ENCODE measurements around the gene DIABLO.
"Not testable (repeated sequence)": the region's sequence is repeated elsewhere in the genome, so short reads cannot be mapped to it uniquely, and the experiment has no call there.

The DIABLO gene

DNA sequence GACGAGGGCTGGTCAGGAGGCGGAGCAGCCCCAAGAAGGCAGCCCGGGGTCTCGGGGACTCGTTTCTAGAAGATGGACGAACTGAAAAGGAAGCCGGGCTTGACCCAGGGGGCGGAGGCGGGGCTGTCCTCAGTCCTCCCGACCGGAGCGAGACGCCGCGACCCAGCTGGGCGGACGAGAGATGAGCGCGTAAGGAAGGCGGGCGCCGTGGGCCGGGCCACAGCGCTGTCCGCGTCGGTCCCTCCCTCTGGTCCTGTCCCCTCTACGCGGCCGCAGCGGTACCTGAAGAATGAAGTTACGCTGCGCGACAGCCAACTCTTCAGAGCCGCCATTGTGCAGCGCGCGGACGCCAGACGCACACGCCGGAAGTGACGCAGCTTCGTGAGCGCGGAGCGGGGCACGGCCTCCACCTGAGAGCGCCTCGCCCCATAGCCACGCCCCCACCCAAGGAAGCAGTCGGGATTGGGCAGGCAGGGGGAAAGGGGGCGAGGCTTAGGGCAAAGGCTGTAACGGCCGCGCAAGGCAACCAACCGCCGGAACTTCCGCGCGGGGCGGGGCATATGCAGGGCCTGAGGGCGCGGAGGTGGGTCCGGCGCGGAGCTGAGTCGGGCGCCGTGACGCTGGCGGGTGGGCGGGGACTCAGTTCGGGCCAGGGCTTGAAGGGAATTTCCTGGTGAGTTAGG lies at the start of gene DIABLO:
TSS of gene DIABLO (minus strand) at position 370 of the 683 bp plus-strand sequence. CDS start at position 332, 38 bp downstream.
- DNase-seq, result peak; percentile 99

DNA sequence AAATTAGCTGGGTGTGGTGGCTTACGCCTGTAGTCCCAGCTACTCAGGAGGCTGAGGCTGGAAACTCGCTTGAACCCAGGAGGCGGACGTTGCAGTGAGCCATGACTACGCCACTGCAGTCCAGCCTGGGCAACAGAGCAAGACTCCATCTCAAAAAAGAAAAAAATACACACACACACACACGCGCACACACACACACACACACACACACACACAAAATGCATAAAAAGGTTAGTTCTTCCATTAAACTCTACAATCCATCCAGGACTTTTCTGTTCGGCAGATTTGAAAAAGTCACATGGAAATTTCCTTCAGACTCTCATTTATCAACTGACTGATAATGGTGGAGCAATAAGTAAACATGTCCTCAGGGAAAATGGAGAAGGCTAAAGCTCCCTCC lies 49.6 kb upstream of the DIABLO start:
- no peak for DNase-seq

DNA sequence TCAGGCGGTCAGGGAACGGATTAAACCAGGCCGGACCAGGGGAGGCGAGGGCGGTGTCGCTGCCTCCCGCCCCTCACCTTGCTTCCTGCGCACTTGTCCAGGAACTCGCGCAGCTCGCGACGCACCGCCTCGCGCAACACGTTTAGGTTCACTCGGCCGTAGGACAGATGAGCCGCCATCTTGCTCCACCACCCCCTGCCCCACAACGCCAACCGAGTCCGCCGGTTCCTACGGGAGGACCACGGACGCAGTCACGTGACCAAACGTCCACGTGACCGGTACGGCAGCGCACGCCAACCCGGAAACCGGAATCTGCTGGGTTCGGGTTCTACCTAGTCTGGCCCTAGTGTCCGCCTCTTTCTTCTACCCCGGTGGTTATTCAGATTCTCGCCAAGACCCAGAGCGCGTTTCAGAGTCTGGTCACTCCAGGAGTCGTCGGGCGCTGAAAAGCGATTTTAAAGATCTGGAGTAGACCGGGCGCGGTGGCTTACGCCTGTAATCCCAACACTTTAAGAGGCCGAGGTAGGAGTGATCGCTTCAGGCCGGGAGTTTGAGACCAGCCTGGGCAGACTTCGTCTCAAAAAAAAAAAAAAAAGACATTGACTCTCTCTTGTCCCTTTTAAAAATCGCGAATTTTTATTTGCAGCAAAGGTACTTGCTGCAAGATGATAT lies 40.5 kb upstream of the DIABLO start, which contains the start of gene VPS33A:
TSS of gene VPS33A (minus strand) at position 265 of the 672 bp plus-strand sequence. CDS start at position 179, 86 bp downstream.
- DNase-seq, result peak; percentile 97

DNA sequence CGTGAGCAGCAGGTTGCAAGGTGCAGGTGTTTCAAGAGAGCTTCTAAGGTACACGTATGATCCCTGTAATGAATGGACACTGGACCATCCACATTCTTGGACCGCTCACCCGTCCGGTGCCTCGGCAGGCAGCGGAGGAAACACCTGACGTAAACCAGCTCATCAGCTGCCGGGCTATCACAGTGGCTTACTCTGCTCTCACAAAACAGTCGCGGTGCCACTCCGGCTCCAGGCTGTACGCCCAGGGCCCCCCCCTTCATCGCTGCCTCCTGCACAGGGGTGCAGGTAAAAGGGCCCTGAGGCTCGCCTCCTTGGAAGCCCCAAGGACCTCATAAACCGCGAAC lies 40.0 kb upstream of the DIABLO start:
- no peak for DNase-seq

DNA sequence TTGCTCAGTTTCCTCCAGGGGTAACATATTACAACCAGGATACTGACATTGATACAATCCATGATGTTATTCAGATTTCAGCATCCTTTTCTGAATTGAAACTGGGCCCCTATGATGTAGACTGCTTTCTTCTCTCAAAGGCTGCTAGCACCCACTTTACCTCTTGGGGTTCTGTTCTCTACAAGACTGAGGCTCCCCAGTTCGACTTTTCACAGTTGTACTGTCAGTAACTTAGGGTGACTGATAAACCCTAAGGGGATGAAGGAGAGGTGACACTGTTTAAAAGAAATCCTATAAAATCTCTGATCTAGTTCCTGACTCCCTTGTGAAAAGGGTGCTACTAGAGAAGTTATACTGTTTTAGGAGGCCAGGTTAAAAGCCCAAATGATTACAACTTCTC lies 39.6 kb upstream of the DIABLO start:
- no peak for DNase-seq

DNA sequence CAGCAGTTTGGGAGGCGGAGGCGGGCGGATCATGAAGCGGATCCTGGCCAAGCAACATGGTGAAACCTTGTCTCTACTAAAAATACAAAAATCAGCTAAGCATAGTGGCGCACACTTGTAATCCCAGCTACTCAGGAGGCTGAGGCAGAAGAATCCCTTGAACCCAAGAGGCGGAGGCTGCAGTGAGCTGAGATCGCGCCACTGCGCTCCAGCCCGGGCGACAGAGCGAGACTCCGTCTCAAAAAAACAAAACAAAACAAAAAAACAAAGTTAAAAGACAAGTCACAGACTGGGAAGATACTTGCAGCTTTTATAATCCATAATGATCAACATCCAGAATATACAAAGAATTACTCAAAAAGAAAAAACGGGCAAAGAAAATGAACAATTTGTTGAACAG lies 34.9 kb upstream of the DIABLO start:
- DNase-seq, result not testable (repeated sequence)

DNA sequence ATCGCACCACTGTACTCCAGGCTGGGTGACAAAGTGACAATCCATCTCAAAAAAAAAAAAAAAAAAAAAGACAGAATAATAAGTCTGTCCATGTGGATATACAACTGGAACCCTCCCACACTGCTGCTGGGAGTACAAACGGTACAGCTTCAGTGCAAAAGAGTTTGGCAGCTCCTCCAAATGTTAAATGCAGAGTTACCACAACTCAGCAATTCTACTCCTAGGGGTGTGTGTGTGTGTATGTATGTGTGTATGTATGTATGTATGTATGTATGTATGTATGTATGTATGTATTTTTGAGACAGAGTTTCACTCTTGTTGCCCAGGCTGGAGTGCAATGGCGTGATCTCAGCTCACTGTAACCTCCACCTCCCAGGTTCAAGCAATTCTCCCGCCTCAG lies 33.1 kb upstream of the DIABLO start:
- DNase-seq, result not testable (repeated sequence)

DNA sequence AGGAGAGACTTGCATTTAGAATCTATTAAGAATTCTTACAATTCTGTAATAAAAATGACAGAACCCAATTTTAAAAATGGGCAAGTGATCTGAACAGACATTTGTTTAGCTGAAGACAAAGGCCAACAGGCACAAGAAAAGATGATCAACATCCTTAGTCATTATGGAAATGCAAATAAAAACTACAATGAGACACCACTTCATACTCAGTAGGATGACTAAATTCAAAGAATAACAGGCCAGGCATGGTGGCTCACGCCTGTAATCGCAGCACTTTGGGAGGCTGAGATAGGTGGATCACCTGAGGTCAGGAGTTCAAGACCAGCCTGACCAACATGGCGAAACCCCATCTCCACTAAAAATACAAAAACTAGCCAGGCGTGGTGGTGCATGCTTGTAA lies 32.6 kb upstream of the DIABLO start:
- not testable (repeated sequence) for DNase-seq

DNA sequence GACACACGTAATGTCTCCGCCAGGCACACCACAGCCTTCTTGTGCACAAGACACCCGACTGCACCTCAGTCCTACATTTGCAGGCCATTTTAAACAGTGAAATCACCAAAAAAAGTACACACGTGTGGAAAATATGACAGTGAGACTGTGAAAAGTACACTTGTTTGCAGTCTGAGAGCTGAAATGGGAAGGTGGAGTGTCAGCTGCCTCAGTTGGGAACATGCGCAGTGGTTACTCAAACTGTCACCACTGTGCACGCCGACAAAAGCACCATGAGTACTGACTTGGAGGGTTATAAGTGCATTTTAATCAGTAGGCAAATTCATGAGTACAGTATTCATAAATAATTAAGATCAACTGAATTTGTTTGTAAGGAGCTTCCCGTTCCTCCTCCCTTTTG lies 24.7 kb upstream of the DIABLO start:
- DNase-seq, result no peak

DNA sequence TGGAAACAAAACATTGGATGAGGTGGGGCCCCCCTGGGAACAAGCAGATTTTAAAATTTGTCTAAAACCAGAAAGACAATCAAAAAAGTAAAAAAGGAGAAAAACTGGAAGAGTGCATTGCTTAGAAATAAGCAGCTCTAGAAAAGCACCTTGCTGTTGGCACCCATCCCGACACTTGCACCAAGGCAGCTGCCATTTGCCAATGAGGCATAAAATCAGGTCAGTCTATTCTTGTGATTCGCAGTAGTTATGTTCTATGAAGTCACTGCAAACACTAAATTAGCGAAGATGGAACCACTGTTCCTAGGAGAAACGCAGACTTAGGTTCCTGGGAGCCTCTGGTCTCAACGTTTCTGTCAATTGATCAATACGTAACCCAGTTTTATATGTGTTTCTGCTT lies 24.2 kb upstream of the DIABLO start:
- no peak for DNase-seq

DNA sequence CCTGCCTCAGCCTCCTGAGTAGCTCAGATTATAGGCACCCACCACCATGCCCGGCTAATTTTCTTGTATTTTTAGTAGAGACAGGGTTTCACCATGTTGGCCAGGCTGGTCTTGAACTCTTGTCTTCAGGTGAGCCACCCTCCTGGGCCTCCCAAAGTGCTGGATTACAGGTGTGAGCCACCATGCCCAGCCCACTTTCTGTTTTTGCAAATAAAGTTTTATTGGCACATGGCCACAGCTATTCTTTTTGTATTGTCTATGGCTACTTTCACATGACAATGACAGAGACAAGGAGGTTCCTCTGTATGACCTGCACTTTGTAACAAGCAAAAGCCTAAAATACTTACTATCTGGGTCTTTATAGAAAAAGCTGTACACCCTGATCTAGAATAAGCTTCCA lies 19.7 kb upstream of the DIABLO start:
- no peak for DNase-seq

DNA sequence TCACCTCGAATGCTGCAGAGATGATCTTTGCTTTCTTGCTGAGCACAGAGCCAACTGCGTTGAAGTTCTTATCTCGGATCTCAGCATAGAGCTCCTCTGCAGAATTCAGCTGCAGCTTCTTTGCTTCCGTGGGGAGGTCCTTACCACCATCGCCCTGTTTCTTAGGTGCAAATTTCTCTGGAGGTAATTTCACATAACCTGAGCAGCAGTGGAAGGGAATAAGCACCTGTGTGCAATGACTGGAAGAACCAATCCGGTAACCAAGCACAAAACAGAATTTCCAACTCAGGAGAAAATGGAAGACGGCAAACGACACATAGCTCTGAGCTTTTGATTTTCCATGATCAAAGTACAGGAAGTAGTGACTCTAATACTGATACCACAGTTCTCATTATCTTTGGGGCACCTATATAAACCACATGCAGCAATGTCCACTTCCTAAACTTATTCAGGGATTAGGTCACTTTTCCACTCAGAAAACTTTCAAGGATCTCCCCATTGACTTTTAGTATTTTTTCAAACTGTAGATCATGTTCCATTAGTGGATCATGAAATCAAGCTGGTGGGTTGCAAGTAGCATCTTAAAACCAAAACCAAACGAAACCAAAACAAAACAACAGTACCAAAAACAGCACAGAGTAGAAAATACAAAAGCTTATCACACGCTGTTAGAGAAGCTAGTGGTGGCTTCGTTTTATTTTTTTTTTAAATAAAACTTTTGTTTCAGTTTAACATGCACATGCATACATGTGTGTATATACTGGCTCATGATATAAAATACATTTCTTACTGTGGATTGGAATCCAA lies 18.9 kb upstream of the DIABLO start:
- DNase-seq, result no peak

DNA sequence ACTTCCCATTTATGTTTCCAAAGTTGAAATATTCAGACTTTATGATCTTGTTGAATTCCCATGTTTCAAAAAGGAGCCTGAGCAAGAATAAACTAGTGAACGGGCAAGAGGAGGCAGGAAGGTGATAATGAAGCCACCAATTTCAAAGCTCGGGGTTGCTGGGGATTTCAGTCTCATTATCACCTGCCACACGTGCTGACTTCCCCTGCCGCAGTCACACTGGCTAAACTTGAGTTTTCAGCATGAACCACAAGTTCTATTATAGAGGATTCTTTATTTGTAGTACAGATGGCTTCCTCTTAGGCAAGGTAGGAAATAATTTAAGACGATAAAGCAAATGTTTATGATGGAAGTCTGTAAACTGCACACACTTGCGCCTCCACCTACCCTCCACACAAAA lies 18.1 kb upstream of the DIABLO start:
- DNase-seq, result no peak

DNA sequence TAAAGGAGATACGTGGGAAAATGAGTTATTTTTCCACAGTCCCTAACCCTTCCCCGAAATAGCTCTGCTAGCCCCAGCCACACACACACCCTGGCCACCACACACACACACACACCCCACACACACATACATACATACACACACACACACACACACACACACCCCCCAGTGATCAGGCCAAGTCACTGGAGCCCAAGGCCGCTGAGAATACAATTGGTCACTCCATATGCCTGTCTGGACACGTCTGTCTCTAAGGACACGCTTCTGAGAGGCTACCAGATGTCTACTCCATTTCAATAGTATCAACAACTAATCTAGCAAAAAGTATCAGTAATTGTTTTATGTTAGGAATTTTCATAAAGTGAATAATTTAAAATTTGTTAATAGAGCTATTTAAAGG lies 13.0 kb upstream of the DIABLO start:
- no peak for DNase-seq

DNA sequence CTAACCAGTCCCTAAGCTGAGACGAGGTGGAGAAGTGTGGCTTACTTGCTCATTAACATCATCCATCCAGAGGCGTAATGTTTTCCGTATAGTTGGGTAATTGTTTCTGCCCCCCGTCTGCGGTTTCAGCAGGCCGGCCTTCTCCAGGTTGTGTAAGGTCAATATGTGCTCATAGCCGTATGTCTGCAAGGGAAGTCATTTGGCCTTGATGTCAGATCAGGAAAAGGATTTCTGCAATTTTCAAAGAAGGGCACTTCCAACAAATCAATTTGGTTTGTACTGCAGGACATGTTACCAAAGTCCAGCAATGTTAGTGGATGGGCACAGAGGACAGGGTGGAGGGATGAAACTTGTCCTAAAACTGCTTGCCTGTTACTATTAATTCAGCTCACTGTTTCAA lies 9.9 kb upstream of the DIABLO start:
- no peak for DNase-seq

DNA sequence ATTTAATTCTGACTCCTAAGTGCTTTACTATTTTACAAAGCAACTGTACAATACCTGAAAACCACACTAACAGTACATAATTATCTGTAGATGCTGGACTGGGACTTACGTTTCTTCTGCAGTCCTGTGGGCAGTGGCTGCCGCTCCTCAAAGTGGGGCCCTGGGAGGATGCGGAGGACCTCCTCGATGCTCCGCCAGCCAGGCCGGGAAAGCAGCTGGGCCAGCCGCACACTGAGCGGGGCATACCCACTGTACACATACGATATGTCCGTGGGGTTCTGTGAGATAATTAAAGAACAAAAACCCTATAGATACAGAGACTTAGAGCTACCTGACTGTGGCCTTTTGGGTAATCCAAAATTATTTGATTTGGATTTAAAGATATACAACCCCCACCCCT lies 6.8 kb upstream of the DIABLO start:
- no peak for DNase-seq

DNA sequence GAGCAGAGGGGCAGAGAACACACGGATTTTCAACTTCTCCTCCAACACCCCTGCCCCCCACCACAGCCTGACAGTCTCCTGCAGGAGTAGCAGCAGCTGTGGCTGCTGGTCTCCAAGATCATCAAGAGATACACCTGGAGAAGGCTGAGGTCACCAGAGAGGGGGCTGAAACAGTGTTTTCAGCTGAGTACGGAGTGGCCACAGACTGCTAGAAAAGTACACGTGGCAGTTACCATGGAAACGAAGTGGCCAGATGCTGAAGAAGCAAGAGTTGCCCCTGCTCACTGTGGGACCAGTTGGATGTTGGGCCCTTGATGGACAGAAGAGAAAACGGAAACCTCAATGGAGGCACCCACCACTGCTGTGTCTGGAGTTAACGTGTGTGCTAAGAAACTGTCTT lies 4.9 kb upstream of the DIABLO start:
- no peak for DNase-seq

DNA sequence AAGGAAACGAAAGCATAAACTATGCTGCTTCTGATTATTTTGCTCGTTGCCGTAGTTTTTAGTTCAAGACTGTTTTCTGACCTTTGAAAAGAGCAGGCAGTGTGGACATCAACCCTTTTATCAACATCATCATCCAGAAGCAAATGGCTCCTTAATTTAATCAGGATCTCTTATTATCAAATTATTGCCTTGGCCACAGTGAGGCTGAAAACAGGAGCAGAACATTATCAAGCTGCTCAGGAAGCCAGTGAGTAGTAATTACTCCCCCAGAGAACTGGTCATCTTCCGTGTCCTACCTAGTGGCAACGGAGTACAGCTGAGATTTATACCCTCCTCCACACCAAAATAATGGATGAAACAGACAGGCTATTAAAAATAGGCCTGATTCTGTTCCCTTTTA lies 2.2 kb upstream of the DIABLO start:
- no peak for DNase-seq

DNA sequence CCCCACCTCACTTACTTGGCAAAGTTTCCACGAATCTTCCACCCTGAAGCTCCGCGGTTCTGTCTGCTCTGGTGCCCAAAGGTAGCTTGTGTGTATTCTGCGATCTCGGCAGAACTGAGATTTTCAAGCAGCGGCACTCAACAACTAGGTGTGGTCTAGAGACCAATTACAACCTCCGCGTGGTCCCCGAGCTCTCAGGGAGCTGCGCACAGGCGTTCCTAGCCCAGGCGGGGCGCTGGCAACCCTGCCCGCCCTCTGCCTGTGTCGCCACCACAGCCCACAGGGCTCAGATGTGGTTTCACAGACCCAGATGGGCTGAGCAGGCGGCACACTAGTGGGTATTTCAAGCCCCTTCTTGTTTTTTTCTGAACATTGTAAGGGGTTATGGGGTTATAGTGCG lies 1.5 kb upstream of the DIABLO start:
- peak; percentile 75 for DNase-seq

DNA sequence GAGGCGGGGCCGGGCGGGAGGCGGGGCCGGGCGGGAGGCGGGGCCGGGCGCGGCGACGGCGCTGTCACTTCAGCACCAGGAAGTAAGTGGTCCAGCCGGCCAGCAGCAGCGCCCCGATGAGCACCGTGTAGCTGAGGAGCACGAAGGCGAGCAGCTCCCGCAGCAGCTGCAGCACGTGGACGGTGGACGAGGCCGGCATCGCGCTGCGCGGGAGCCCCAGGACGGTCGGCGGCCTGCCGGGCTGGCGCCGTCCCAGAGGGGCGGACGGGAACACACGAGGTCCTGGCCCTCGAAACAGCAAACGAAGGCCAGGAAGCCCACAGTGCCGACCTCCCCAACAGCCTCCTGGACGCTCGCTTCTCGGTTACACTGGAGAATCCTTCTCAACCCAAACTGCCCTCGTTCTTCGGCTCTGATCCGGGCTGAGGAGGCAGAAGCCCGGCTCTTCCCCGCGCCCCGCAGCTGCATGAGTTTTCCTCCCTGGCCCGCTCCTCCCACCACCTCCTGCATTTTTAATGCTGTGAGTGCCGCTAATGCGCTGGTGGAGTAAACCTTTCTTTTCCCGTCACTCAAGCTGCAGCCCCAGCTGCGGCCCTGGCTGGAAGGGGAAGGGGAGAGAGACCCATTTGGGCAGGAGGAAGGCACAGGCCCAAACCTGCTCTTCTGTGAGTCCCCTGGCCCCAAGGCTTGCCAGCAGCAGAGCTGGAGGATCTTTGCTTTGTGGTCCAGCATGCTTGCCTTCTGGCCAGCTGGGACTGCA lies 694 bp upstream of the DIABLO start:
- DNase-seq, result no peak

DNA sequence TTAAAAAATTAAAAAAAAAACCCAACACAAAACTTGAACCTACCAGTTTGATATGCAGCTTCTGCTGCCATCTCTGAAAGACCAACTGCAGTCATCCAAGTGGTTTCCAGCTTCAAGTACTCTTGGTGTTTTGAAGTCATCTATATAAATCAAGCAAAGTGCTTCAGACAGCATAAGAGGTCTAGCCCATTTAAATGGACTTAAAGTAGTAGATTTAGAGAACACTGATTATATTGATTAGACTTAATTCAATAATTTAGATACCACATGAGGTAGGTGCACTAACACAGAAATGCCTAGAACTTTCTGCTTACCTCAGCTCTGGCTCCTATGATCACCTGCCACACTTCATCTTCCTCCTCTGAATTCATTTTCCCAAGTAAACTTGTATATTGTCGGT lies 9.4 kb downstream of the DIABLO start:
- no peak for DNase-seq

DNA sequence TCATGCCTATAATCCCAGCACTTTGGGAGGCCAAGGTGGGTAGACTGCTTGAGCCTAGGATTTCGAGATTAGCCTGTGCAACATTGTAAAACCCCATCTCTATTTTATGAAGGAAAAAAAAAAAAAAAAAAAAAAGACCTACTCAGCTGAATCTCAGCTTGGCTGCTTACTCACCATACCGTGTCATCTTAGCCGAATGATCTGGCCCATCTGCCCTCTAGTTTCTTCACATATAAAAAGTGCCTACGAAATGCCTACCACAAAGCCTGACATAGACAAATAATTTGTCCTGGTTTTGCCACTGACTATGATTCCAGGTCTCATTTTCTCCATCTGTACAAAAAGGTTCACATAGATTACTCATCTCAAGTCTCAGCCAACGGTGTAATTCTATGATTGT lies 10.1 kb downstream of the DIABLO start:
- no peak for DNase-seq
